ENCODE measurements around the gene HINFP.
"Not testable (repeated sequence)": the region's sequence is repeated elsewhere in the genome, so short reads cannot be mapped to it uniquely, and the experiment has no call there.

The HINFP gene

GRCh38 chr11:119158467-119158866, 37.1 kb downstream of the HINFP start:
- no peak for DNase-seq

- DNase-seq: no peak
Measured at GRCh38 chr11:119160151-119160550, 38.8 kb downstream of the HINFP start.

GRCh38 chr11:119161871-119162270, 40.5 kb downstream of the HINFP start:
- no peak for DNase-seq

GRCh38 chr11:119166368-119167076, 45.1 kb downstream of the HINFP start:
- DNase-seq: no peak

- DNase-seq: not testable (repeated sequence)
Measured at GRCh38 chr11:119167077-119167458, 45.7 kb downstream of the HINFP start.

GRCh38 chr11:119167933-119168332, 46.6 kb downstream of the HINFP start:
- DNase-seq: no peak

- DNase-seq: peak; percentile 85 to 89
Measured at GRCh38 chr11:119168471-119169281, 47.3 kb downstream of the HINFP start, which contains the start of gene NLRX1. Gene NLRX1, plus strand, starts transcription at chr11:119168725. Its CDS starts 2,679 bp downstream, at chr11:119171404.

GRCh38 chr11:119169282-119169719, 47.9 kb downstream of the HINFP start:
- peak; percentile 52 to 60 for DNase-seq

- DNase-seq: no peak
Measured at GRCh38 chr11:119172513-119172912, 51.1 kb downstream of the HINFP start.

- DNase-seq: no peak
Measured at GRCh38 chr11:119173453-119173852, 52.1 kb downstream of the HINFP start.

GRCh38 chr11:119175493-119176077, 54.2 kb downstream of the HINFP start:
- DNase-seq: no peak

GRCh38 chr11:119178166-119178680, 56.8 kb downstream of the HINFP start:
- DNase-seq: no peak

GRCh38 chr11:119179342-119179741, 58.0 kb downstream of the HINFP start:
- no peak for DNase-seq

GRCh38 chr11:119179983-119180382, 58.6 kb downstream of the HINFP start:
- DNase-seq: no peak

- DNase-seq: no peak
Measured at GRCh38 chr11:119180729-119181676, 59.6 kb downstream of the HINFP start.

GRCh38 chr11:119181677-119182412, 60.5 kb downstream of the HINFP start:
- DNase-seq: no peak

- peak in 1 of 2 experiments; percentile 10 for DNase-seq
Measured at GRCh38 chr11:119184399-119184798, 63.0 kb downstream of the HINFP start.
